ENCODE results near the gene UBE2F.

UBE2F gene

GRCh38 chr2:238064376-238064775 is 97.6 kb downstream of the UBE2F start:
- TF ChIP-seq ZBTB7A (IDR thresholded peaks at IDR 0.05; ENCODE audit: low read depth) (no peak), RAD21 (IDR thresholded peaks at IDR 0.05; ENCODE audit: low read depth) (no peak), USF1 (IDR thresholded peaks at IDR 0.05) (no peak), TCF12 (IDR thresholded peaks at IDR 0.05; ENCODE audit: low read depth) (no peak), REST (IDR thresholded peaks at IDR 0.05; ENCODE audit: low read depth) (no peak), EP300 (IDR thresholded peaks at IDR 0.05; ENCODE audit: borderline replicate concordance) (no peak), FOXM1 (IDR thresholded peaks at IDR 0.05; ENCODE audit: borderline replicate concordance, low read depth) (no peak), TEAD4 (IDR thresholded peaks at IDR 0.05) (no peak), TAF1 (IDR thresholded peaks at IDR 0.05; ENCODE audit: low read depth) (no peak), NFIC (IDR thresholded peaks at IDR 0.05) (no peak), YY1 (IDR thresholded peaks at IDR 0.05; ENCODE audit: low read depth) (no peak)
- TF ChIP-seq, protein P1, sequence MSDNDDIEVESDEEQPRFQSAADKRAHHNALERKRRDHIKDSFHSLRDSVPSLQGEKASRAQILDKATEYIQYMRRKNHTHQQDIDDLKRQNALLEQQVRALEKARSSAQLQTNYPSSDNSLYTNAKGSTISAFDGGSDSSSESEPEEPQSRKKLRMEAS (IDR thresholded peaks at IDR 0.05): no peak

DNA sequence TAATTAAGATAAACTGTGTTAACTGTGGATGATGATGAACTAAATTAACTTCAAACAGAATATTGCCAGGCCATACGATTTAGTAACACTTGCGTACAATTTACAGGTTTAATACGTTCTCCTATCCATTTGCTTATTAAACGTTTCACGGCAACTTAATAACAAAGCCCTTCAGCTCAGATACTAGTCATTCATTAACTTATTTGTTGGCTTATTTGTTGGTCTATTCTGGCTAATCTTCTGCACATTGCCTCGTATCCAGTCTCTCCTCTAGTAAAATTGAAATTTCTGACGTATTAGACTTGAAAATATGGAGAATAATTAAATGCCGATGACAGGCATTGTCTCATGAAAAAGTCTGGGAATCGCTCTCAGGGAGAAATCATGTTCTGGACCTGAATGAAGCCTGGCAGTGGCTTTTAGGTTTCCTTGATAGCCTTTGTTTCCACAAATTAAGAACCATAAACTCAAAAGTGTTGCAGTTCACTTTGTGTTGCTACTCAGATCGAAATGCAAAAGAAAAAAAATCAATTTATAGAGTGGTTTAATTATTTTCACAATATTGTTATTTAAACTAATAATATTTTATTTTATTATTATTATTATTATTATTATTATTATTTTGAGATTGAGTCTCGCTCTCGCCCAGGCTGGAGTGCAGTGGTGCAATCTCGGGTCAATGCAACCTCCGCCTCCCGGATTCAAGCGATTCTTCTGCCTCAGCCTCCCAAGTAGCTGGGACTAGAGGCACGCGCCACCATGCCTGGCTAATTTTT is 98.4 kb downstream of the UBE2F start:
- no peak for TF ChIP-seq ZBTB7A (IDR thresholded peaks at IDR 0.05; ENCODE audit: low read depth)
- no peak for TF ChIP-seq YY1 (IDR thresholded peaks at IDR 0.05; ENCODE audit: low read depth)

DNA sequence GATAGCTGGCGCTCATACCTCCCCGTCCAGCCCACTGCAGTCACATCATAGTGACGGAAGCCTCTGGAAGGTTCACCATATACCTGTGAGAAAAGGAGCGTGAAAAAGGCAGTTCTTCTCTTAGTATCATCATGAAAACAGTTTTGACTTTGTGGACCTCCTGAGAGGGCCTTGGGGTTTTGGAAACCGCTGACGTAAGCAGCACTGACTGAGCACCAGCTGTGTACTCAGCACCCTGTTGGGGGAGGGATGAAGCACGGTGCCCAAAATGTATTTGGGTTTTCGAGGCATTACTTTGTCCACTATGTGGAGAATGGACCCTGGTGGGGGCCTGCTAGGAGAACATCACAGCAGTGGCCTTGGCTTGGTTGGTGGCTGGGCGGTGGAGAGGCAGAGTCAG is 99.4 kb downstream of the UBE2F start:
- TF ChIP-seq EGR1 (IDR thresholded peaks at IDR 0.05): no peak
- no peak for TF ChIP-seq REST (IDR thresholded peaks at IDR 0.05; ENCODE audit: low read depth)
- TF ChIP-seq RAD21 (IDR thresholded peaks at IDR 0.05; ENCODE audit: low read depth): no peak
- TF ChIP-seq FOXM1 (IDR thresholded peaks at IDR 0.05; ENCODE audit: borderline replicate concordance, low read depth): no peak
- no peak for TF ChIP-seq ZBTB7A (IDR thresholded peaks at IDR 0.05; ENCODE audit: low read depth)
- TF ChIP-seq, protein P1 (IDR thresholded peaks at IDR 0.05): no peak
- no peak for TF ChIP-seq TAF1 (IDR thresholded peaks at IDR 0.05; ENCODE audit: low read depth)
- TF ChIP-seq NFIC (IDR thresholded peaks at IDR 0.05): no peak
- no peak for TF ChIP-seq CEBPB (IDR thresholded peaks at IDR 0.05)
- TF ChIP-seq TEAD4 (IDR thresholded peaks at IDR 0.05): no peak
- TF ChIP-seq EP300 (IDR thresholded peaks at IDR 0.05; ENCODE audit: borderline replicate concordance): no peak
- TF ChIP-seq USF1 (IDR thresholded peaks at IDR 0.05): no peak
- no peak for TF ChIP-seq YY1 (IDR thresholded peaks at IDR 0.05; ENCODE audit: low read depth)
- TF ChIP-seq CREB1 (IDR thresholded peaks at IDR 0.05; ENCODE audit: low read depth): no peak

DNA sequence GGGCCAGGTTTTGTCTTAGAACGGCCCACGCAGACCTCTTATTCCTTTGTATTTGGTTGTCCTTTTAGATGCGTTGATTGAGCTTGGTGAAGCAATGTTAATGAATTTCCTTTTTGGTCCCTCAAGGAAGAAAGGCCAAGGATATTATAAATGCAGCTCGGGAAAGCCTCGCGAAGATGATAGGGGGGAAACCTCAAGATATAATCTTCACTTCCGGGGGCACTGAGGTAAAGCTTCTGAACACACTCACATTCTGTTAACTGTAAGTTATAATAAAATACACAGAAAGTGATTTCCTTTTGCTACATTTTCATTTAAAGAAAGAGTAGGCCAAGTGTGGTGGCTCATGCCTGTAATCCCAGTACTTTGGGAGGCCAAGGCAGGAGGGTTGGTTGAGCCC is 101.1 kb downstream of the UBE2F start:
- TF ChIP-seq, protein P1 (IDR thresholded peaks at IDR 0.05): no peak
- TF ChIP-seq CREB1 (IDR thresholded peaks at IDR 0.05; ENCODE audit: low read depth): no peak
- TF ChIP-seq ZBTB7A (IDR thresholded peaks at IDR 0.05; ENCODE audit: low read depth): no peak
- no peak for TF ChIP-seq TEAD4 (IDR thresholded peaks at IDR 0.05)
- no peak for TF ChIP-seq USF1 (IDR thresholded peaks at IDR 0.05)
- no peak for TF ChIP-seq TCF12 (IDR thresholded peaks at IDR 0.05; ENCODE audit: low read depth)
- TF ChIP-seq EGR1 (IDR thresholded peaks at IDR 0.05): no peak
- no peak for TF ChIP-seq TAF1 (IDR thresholded peaks at IDR 0.05; ENCODE audit: low read depth)
- no peak for TF ChIP-seq CEBPB (IDR thresholded peaks at IDR 0.05)
- no peak for TF ChIP-seq YY1 (IDR thresholded peaks at IDR 0.05; ENCODE audit: low read depth)
- TF ChIP-seq FOXM1 (IDR thresholded peaks at IDR 0.05; ENCODE audit: borderline replicate concordance, low read depth): no peak

- TF ChIP-seq CEBPB (IDR thresholded peaks at IDR 0.05) (no peak), RAD21 (IDR thresholded peaks at IDR 0.05; ENCODE audit: low read depth) (no peak), CREB1 (IDR thresholded peaks at IDR 0.05; ENCODE audit: low read depth) (no peak), TCF12 (IDR thresholded peaks at IDR 0.05; ENCODE audit: low read depth) (no peak), YY1 (IDR thresholded peaks at IDR 0.05; ENCODE audit: low read depth) (no peak), USF1 (IDR thresholded peaks at IDR 0.05) (no peak), EP300 (IDR thresholded peaks at IDR 0.05; ENCODE audit: borderline replicate concordance) (no peak), ZBTB7A (IDR thresholded peaks at IDR 0.05; ENCODE audit: low read depth) (no peak), REST (IDR thresholded peaks at IDR 0.05; ENCODE audit: low read depth) (no peak), NFIC (IDR thresholded peaks at IDR 0.05) (no peak), TAF1 (IDR thresholded peaks at IDR 0.05; ENCODE audit: low read depth) (no peak), EGR1 (IDR thresholded peaks at IDR 0.05) (no peak), FOXM1 (IDR thresholded peaks at IDR 0.05; ENCODE audit: borderline replicate concordance, low read depth) (no peak), TEAD4 (IDR thresholded peaks at IDR 0.05) (no peak)
- TF ChIP-seq, protein P1 (IDR thresholded peaks at IDR 0.05): no peak
These were observed 102.4 kb downstream of the UBE2F start for GRCh38 chr2:238069021-238069709.

Measured in Ishikawa (cell line).